HTERT RPE-1 (cell line): ENCODE results near the gene TMEM273.

Experiments used
- in situ Hi-C: fragments of 300-500 bp; cut with MboI; formaldehyde crosslinking; loops from 4 replicates; pipeline ENCODE4 v1.14.3; 2020; ENCODE audit warnings: low sequenced_read_pairs

Gene TMEM273

GRCh38 chr10:49177391-49178355, 10.5 kb downstream of the TMEM273 start:
- in situ Hi-C loops = no loop called here

GRCh38 chr10:49176310-49177268, 11.6 kb downstream of the TMEM273 start:
- in situ Hi-C loops = no loop called here

- in situ Hi-C loops = no loop called here
Measured at GRCh38 chr10:49175587-49176309, 12.4 kb downstream of the TMEM273 start.

GRCh38 chr10:49174926-49175500, 13.2 kb downstream of the TMEM273 start:
- in situ Hi-C loops = no loop called here

- in situ Hi-C loops = no loop called here
Measured at GRCh38 chr10:49174261-49174925, 13.8 kb downstream of the TMEM273 start.

- in situ Hi-C loops = no loop called here
Measured at GRCh38 chr10:49173853-49174252, 14.3 kb downstream of the TMEM273 start.

GRCh38 chr10:49173201-49173772, 14.9 kb downstream of the TMEM273 start:
- in situ Hi-C loops = no loop called here

GRCh38 chr10:49172777-49173132, 15.4 kb downstream of the TMEM273 start:
- in situ Hi-C loops = no loop called here

- in situ Hi-C loops = no loop called here
Measured at GRCh38 chr10:49172061-49172776, 16.0 kb downstream of the TMEM273 start.

- in situ Hi-C loops = no loop called here
Measured at GRCh38 chr10:49171326-49172060, 16.7 kb downstream of the TMEM273 start.

GRCh38 chr10:49170632-49171325, 17.4 kb downstream of the TMEM273 start:
- in situ Hi-C loops = no loop called here

- in situ Hi-C loops = no loop called here
Measured at GRCh38 chr10:49169776-49170175, 18.4 kb downstream of the TMEM273 start.

GRCh38 chr10:49168831-49169500, 19.2 kb downstream of the TMEM273 start:
- in situ Hi-C loops = no loop called here

- in situ Hi-C loops = no loop called here
Measured at GRCh38 chr10:49168171-49168540, 20.0 kb downstream of the TMEM273 start.

GRCh38 chr10:49167425-49168170, 20.6 kb downstream of the TMEM273 start:
- in situ Hi-C loops = no loop called here
